Activated T-cell treated with anti-CD3 and anti-CD28 coated beads, Interleukin-2, amount 50 U/mL, for 4 hours (primary cell): Measurements from ENCODE around the gene ARMC12. TPM values are rescaled to one million over a fixed set of nuclear protein-coding genes. Genes with fewer than 3 reads are reported as not detected.
"Not testable (repeated sequence)": the region's sequence is repeated elsewhere in the genome, so short reads cannot be mapped to it uniquely, and the experiment has no call there.

Experiments used
- ATAC-seq, 2 donors: fragments of 200-7000 bp; cut with Tn5 transposase; one replicate each; pipeline ENCODE4 v1.10.0; 2021
- DNase-seq: peaks from one replicate; pipeline ENCODE4 v3.0.0-alpha.2; 2020
- H3K27me3 Mint-ChIP-seq: one replicate; pipeline ENCODE4 v1.8.0; 2021; ENCODE audit warnings: low read depth, mixed read lengths
- H3K36me3 Mint-ChIP-seq: one replicate; pipeline ENCODE4 v1.8.0; 2022; ENCODE audit warnings: mixed read lengths; ENCODE audit not compliant: insufficient read depth
- H3K4me1 Mint-ChIP-seq: one replicate; pipeline ENCODE4 v1.8.0; 2021; ENCODE audit warnings: low read depth, mixed read lengths
- H3K4me3 Mint-ChIP-seq: one replicate; pipeline ENCODE4 v1.8.0; 2021; ENCODE audit warnings: mild to moderate bottlenecking, moderate library complexity, mixed read lengths
- H3K9me3 Mint-ChIP-seq: one replicate; pipeline ENCODE4 v1.8.0; 2021; ENCODE audit warnings: mixed read lengths
- total RNA-seq, 3 donors: library from RNA; stranded (reverse); gene quantifications; one replicate each; pipeline ENCODE4 v1.2.1, GENCODE V29; 2021

ARMC12 gene
- total RNA-seq, 3 donors from 2014 or later: 0.32 to 0.43 TPM; not detected in 1

GRCh38 chr6:35725081-35725708 lies 11.6 kb upstream of the ARMC12 start:
- Mint-ChIP-seq H3K27me3 (no peaks in the 10 kb centered on the region), H3K4me1 (peaks cover 82% of the 10 kb centered on the region), H3K36me3 (no peaks in the 10 kb centered on the region), H3K4me3 (no peak overlapping the region), H3K9me3 (no peaks in the 10 kb centered on the region)
- DNase-seq (no peak), ATAC-seq (no peak)

- Mint-ChIP-seq H3K36me3 (no peaks in the 10 kb centered on the region), H3K4me1 (peaks cover 82% of the 10 kb centered on the region), H3K27me3 (no peaks in the 10 kb centered on the region), H3K4me3 (peak overlapping the region; percentile 8), H3K9me3 (no peaks in the 10 kb centered on the region)
- DNase-seq (no peak), ATAC-seq (peak in 1 of 2 donors; percentile 6)
Observed at GRCh38 chr6:35725721-35726438, 11.0 kb upstream of the ARMC12 start.

- DNase-seq (no peak), ATAC-seq (peak; percentile 5 to 8)
- Mint-ChIP-seq H3K27me3 (no peaks in the 10 kb centered on the region), H3K4me3 (peak overlapping the region; percentile 58), H3K4me1 (peaks cover 83% of the 10 kb centered on the region), H3K36me3 (no peaks in the 10 kb centered on the region), H3K9me3 (no peaks in the 10 kb centered on the region)
Observed at GRCh38 chr6:35727231-35727934, 9.4 kb upstream of the ARMC12 start.

- H3K36me3 Mint-ChIP-seq: no peaks in the 10 kb centered on the region
- ATAC-seq (peak; percentile 55 to 57), DNase-seq (peak; percentile 81)
- H3K27me3 Mint-ChIP-seq: no peaks in the 10 kb centered on the region
- peaks cover 87% of the 10 kb centered on the region for H3K4me1 Mint-ChIP-seq
- no peaks in the 10 kb centered on the region for H3K9me3 Mint-ChIP-seq
- H3K4me3 Mint-ChIP-seq: peak overlapping the region; percentile 75
Observed at GRCh38 chr6:35727935-35728682, 8.7 kb upstream of the ARMC12 start.

GRCh38 chr6:35728683-35729678 lies 7.9 kb upstream of the ARMC12 start:
- DNase-seq: no peak
- Mint-ChIP-seq H3K4me3 (no peak overlapping the region), H3K9me3 (no peaks in the 10 kb centered on the region), H3K27me3 (no peaks in the 10 kb centered on the region), H3K36me3 (no peaks in the 10 kb centered on the region), H3K4me1 (peaks cover 87% of the 10 kb centered on the region)
- ATAC-seq: no peak

- Mint-ChIP-seq H3K4me1 (peaks cover 81% of the 10 kb centered on the region), H3K4me3 (no peak overlapping the region), H3K27me3 (no peaks in the 10 kb centered on the region), H3K9me3 (no peaks in the 10 kb centered on the region), H3K36me3 (no peaks in the 10 kb centered on the region)
- DNase-seq: no peak
- no peak for ATAC-seq
Observed at GRCh38 chr6:35729722-35730121, 7.1 kb upstream of the ARMC12 start.

- H3K36me3 Mint-ChIP-seq: no peaks in the 10 kb centered on the region
- peak overlapping the region; percentile 85 for H3K4me3 Mint-ChIP-seq
- DNase-seq (no peak), ATAC-seq (peak in 1 of 2 donors; percentile 0)
- no peaks in the 10 kb centered on the region for H3K9me3 Mint-ChIP-seq
- H3K4me1 Mint-ChIP-seq: peaks cover 81% of the 10 kb centered on the region
- H3K27me3 Mint-ChIP-seq: no peaks in the 10 kb centered on the region
Observed at GRCh38 chr6:35730745-35731413, 6.0 kb upstream of the ARMC12 start.

GRCh38 chr6:35731414-35731735 lies 5.5 kb upstream of the ARMC12 start:
- peak; percentile 94 for DNase-seq
- Mint-ChIP-seq H3K4me3 (peak overlapping the region; percentile 85), H3K9me3 (no peaks in the 10 kb centered on the region), H3K4me1 (peaks cover 81% of the 10 kb centered on the region), H3K36me3 (no peaks in the 10 kb centered on the region), H3K27me3 (no peaks in the 10 kb centered on the region)
- peak; percentile 47 to 52 for ATAC-seq

- DNase-seq (peak; percentile 92), ATAC-seq (peak; percentile 53 to 58)
- peaks cover 77% of the 10 kb centered on the region for H3K4me1 Mint-ChIP-seq
- H3K4me3 Mint-ChIP-seq: peak overlapping the region; percentile 85
- no peaks in the 10 kb centered on the region for H3K36me3 Mint-ChIP-seq
- no peaks in the 10 kb centered on the region for H3K9me3 Mint-ChIP-seq
- H3K27me3 Mint-ChIP-seq: no peaks in the 10 kb centered on the region
Observed at GRCh38 chr6:35731736-35732532, 4.9 kb upstream of the ARMC12 start.

- no peaks in the 10 kb centered on the region for H3K9me3 Mint-ChIP-seq
- no peak for ATAC-seq
- no peak for DNase-seq
- H3K4me3 Mint-ChIP-seq: no peak overlapping the region
- H3K27me3 Mint-ChIP-seq: no peaks in the 10 kb centered on the region
- peaks cover 71% of the 10 kb centered on the region for H3K4me1 Mint-ChIP-seq
- H3K36me3 Mint-ChIP-seq: no peaks in the 10 kb centered on the region
Observed at GRCh38 chr6:35733633-35734032, 3.2 kb upstream of the ARMC12 start.

GRCh38 chr6:35734319-35734718 lies 2.5 kb upstream of the ARMC12 start:
- H3K9me3 Mint-ChIP-seq, ATAC-seq, DNase-seq, H3K36me3 Mint-ChIP-seq, H3K27me3 Mint-ChIP-seq, H3K4me3 Mint-ChIP-seq: not testable (repeated sequence)
- H3K4me1 Mint-ChIP-seq: peaks cover 64% of the 10 kb centered on the region

GRCh38 chr6:35735452-35735851 lies 1.4 kb upstream of the ARMC12 start:
- DNase-seq (no peak), ATAC-seq (no peak)
- H3K9me3 Mint-ChIP-seq: no peaks in the 10 kb centered on the region
- H3K27me3 Mint-ChIP-seq: no peaks in the 10 kb centered on the region
- no peaks in the 10 kb centered on the region for H3K36me3 Mint-ChIP-seq
- peaks cover 53% of the 10 kb centered on the region for H3K4me1 Mint-ChIP-seq
- no peak overlapping the region for H3K4me3 Mint-ChIP-seq
